BLaER1 (cell line): ENCODE data around the gene BTBD9.

Experiments
- H3K27ac ChIP-seq: shearing (Covaris generic); formaldehyde crosslinking; 2 replicates; pipeline ENCODE4 v1.8.1; 2022
- H3K27me3 ChIP-seq: shearing (Covaris generic); formaldehyde crosslinking; 2 replicates; pipeline ENCODE4 v1.8.1; 2022
- H3K36me3 ChIP-seq: shearing (Covaris generic); formaldehyde crosslinking; 2 replicates; pipeline ENCODE4 v1.8.1; 2022
- H3K4me1 ChIP-seq: shearing (Covaris generic); formaldehyde crosslinking; 2 replicates; pipeline ENCODE4 v1.8.1; 2022
- H3K4me2 ChIP-seq: shearing (Covaris generic); formaldehyde crosslinking; 2 replicates; pipeline ENCODE4 v1.8.1; 2022
- H3K4me3 ChIP-seq: shearing (Covaris generic); formaldehyde crosslinking; 2 replicates; pipeline ENCODE4 v1.8.1; 2022
- H3K9ac ChIP-seq: shearing (Covaris generic); formaldehyde crosslinking; 2 replicates; pipeline ENCODE4 v1.8.1; 2022
- H3K9me3 ChIP-seq: shearing (Covaris generic); formaldehyde crosslinking; 2 replicates; pipeline ENCODE4 v1.8.1; 2022
- H4K20me1 ChIP-seq: shearing (Covaris generic); formaldehyde crosslinking; 2 replicates; pipeline ENCODE4 v1.8.1; 2022
- Cebpa-rat ChIP-seq: shearing (Covaris generic); IDR thresholded peaks from 2 replicates; pipeline ENCODE4 v1.8.1; 2022

BTBD9 gene

DNA sequence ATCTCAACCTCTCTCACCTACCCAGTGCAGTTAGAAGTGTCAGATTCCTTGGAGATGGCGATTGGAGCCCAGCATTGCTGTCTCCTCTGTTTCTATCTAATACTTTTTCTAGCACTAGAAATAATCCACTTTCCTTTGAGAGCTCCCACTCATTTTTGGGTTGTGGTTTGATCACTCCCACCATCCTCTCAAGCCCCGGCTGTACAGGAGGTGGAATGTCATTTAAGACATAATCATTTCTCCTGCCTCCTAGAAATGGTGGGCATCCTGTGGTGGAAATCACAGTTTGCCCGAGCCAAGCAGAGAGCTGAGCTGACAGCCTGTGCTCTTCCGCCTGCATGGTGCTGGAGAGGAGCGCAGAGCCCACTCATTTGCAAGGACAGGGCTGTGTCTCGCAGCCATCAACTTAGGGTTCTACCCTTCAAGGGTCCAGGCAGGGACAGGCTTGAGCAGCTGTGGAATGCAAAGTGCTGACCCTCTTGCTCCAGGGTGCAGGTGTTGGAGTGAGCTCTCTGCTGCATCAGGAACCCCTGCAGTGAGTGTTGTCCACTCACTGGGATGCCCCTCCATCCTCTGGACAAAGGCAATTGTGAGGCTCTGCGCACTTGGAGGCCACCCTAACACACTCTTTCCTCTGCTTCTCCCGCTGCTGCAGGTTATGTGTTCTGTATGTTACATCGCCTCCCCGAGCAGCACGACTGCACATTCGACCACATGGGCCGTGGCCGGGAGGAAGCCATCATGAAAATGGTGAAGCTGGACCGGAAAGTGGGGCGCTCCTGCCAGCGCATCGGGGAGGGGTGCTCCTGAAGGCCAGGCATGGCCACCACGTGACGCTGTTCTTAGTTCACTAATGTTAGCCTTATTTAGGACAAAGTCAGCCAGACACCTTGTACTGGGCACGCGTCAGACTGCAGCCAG lies 487.9 kb downstream of the BTBD9 start:
- no peak overlapping the region for H3K27ac ChIP-seq
- peaks cover 84% of the 10 kb centered on the region for H4K20me1 ChIP-seq

DNA sequence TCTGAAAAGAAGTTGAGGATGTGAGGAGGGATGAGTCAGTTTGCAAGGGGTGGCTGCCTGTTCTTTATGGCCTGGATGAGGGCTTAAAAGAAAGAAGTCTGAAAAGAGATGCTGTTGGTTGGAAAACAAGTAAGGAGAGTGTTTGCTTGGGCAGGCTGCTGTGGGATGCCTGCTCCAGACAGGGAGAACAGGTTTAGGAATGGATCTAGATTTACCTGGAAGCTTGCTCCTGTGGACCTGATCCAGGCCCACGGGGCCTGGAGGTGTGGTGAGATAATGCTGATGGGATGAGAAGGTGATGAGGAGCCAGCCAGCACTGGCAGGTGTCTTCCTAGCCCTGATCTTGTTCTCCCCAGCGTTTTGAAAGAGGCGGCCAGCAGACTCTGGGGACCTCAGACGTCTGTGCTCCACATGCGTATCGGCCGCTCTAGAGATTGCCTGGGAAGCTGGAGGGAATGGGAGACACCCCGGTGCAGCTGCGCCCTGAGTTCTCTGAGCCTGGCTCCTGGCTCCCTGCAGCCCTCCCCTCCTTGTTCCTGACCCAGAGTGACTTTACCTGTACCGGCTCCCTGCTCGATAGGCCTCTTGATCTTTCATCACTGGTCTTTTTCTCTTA lies 488.9 kb downstream of the BTBD9 start:
- peaks cover 41% of the 10 kb centered on the region for H3K4me1 ChIP-seq
- no peaks in the 10 kb centered on the region for H3K27me3 ChIP-seq
- no peak overlapping the region for H3K4me3 ChIP-seq
- H3K9me3 ChIP-seq: no peaks in the 10 kb centered on the region
- TF ChIP-seq Cebpa-rat: no peak
- H3K27ac ChIP-seq: no peak overlapping the region
- H3K4me2 ChIP-seq: no peak overlapping the region
- peaks cover 95% of the 10 kb centered on the region for H4K20me1 ChIP-seq
- H3K9ac ChIP-seq: no peak overlapping the region
- peaks cover 56% of the 10 kb centered on the region for H3K36me3 ChIP-seq

More for the DNA sequence above, 487.9 kb downstream of the BTBD9 start:
- peaks cover 48% of the 10 kb centered on the region for H3K36me3 ChIP-seq
- no peak overlapping the region for H3K9ac ChIP-seq
- H3K27me3 ChIP-seq: no peaks in the 10 kb centered on the region
- H3K4me2 ChIP-seq: no peak overlapping the region
- H3K9me3 ChIP-seq: no peaks in the 10 kb centered on the region
- H3K4me3 ChIP-seq: no peak overlapping the region
- H3K4me1 ChIP-seq: peaks cover 42% of the 10 kb centered on the region
- TF ChIP-seq Cebpa-rat: no peak

DNA sequence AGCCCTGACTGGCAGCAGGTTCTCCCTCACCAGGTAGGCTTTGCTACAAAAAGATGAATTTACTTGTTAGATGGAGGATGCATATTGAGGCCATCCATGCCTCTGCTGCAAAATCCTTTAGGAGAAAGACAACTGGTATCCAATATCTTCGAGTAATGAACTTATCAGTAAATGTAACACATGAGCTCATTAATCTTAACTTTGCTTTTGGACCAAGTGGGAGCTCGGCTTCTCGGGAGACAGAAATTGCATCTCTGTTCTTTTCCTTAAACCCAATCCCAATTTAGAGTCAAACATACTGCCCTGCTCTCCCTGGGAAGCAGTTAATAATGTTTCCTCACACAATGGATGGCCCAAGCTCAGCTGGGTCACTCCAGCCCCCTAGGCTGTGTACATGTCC lies 489.7 kb downstream of the BTBD9 start:
- TF ChIP-seq Cebpa-rat: no peak
- H3K4me1 ChIP-seq: peaks cover 34% of the 10 kb centered on the region
- H4K20me1 ChIP-seq: peaks cover 96% of the 10 kb centered on the region
- peaks cover 63% of the 10 kb centered on the region for H3K36me3 ChIP-seq
- H3K9me3 ChIP-seq: no peaks in the 10 kb centered on the region
- no peak overlapping the region for H3K9ac ChIP-seq
- no peak overlapping the region for H3K4me2 ChIP-seq
- H3K27me3 ChIP-seq: no peaks in the 10 kb centered on the region
- no peak overlapping the region for H3K27ac ChIP-seq
- H3K4me3 ChIP-seq: no peak overlapping the region

DNA sequence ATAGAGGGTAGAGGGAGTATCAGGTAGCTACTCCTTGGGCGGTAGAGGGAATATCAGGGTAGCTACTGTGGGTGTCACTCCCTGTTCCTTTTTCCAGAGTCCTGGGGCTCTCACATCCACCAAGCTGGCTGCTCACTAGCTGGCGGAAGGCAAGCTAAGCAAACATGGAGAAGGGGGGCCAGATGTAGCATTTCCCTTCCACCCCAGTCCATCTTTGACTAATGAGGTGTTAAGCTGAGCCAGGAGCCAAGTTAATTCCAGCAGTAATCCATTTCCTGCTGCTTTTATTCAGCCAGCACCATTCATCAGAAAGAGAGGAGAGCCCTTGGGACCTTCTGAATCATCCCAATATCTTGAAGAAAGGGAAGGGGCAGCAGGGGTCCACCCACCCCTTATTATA lies 490.2 kb downstream of the BTBD9 start:
- TF ChIP-seq Cebpa-rat: no peak
- no peaks in the 10 kb centered on the region for H3K27me3 ChIP-seq
- H3K4me1 ChIP-seq: peaks cover 29% of the 10 kb centered on the region
- H3K9ac ChIP-seq: no peak overlapping the region
- H4K20me1 ChIP-seq: peaks cover 96% of the 10 kb centered on the region
- H3K36me3 ChIP-seq: peaks cover 66% of the 10 kb centered on the region
- no peak overlapping the region for H3K4me3 ChIP-seq
- no peak overlapping the region for H3K27ac ChIP-seq
- no peaks in the 10 kb centered on the region for H3K9me3 ChIP-seq
- H3K4me2 ChIP-seq: no peak overlapping the region

DNA sequence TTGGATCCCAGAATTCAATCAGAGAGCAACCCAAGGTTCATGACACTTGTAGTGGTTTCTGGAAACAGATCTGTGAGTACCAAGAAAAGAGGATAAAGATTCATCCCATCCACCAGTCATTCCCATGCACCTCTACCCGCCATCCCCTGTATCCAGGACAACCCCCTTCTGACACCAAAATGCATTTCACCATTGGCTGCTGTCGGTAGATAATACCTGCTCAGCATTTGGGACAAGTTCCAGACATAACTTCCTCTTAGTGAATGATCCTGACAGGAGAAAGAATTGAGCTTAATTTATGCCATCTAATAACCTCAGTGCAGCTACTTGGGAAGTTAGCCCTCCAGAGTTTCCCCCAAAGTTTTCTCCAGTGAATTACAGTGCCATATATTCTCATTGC lies 491.1 kb downstream of the BTBD9 start:
- Histone ChIP-seq H3K4me1 (peaks cover 20% of the 10 kb centered on the region), H3K9ac (no peak overlapping the region), H3K9me3 (no peaks in the 10 kb centered on the region), H3K4me2 (no peak overlapping the region), H3K4me3 (no peak overlapping the region), H3K27ac (no peak overlapping the region), H3K36me3 (peaks cover 69% of the 10 kb centered on the region), H3K27me3 (no peaks in the 10 kb centered on the region), H4K20me1 (peaks cover 100% of the 10 kb centered on the region)
- TF ChIP-seq Cebpa-rat: no peak

DNA sequence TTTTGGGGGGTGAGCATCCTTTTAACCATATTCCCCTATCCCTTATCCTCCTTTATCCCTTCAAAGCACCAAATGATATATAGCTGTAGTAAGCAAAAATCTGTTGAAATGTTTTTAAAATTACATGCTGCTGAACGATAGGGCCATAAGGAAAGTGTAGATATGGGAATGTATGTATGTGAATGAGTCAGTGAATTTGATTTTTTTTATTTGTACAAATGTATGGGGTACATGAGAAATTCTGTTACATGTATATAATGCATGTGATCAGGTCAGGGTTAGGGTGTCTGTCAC lies 493.0 kb downstream of the BTBD9 start:
- H3K9ac ChIP-seq: no peak overlapping the region
- H4K20me1 ChIP-seq: peaks cover 100% of the 10 kb centered on the region
- H3K4me3 ChIP-seq: no peak overlapping the region
- no peaks in the 10 kb centered on the region for H3K9me3 ChIP-seq
- H3K27me3 ChIP-seq: no peaks in the 10 kb centered on the region
- TF ChIP-seq Cebpa-rat: no peak
- H3K4me2 ChIP-seq: no peak overlapping the region
- H3K27ac ChIP-seq: no peak overlapping the region
- peaks cover 70% of the 10 kb centered on the region for H3K36me3 ChIP-seq
- H3K4me1 ChIP-seq: 0 out of 2 replicates have a peak, but pooled peaks cover under 1% of the 10 kb centered on the region

DNA sequence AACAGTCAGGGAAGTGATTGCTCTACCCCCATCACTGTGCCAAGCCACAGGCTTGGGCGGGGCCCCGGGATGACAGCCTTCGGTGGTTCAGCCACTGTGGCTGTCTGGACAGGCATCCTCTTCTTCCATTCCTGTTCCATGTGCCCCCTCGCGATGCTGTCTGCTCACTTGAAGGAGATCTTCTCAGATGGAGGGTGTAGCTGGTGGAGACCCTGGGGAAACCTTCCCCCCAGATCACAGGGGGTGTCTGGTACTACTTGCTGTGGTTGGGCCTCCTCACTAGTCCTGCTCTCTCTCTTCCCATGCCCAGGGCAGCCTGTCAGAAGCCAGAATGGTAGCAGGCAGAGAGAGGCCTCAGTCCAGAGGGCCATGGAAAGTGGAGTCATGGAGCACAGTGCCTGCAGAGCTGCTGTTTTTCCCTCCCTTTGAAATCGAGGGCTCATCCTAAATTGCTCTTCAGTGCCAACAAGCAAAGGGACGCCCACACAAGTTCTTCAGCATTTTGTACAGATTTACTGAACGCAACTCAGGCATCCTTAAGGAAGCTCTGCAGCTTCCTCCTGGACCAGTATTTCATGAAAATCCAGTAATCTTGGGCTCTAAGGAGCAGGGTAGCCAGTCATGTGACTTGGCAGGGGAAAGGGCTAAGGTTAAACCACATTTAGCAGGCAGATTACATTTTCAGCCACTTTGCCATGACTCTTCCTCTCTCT lies 493.6 kb downstream of the BTBD9 start:
- no peak overlapping the region for H3K4me2 ChIP-seq
- no peak overlapping the region for H3K27ac ChIP-seq
- H3K9ac ChIP-seq: no peak overlapping the region
- H4K20me1 ChIP-seq: peaks cover 100% of the 10 kb centered on the region
- no peaks in the 10 kb centered on the region for H3K4me1 ChIP-seq
- H3K27me3 ChIP-seq: no peaks in the 10 kb centered on the region
- no peak overlapping the region for H3K4me3 ChIP-seq
- peaks cover 70% of the 10 kb centered on the region for H3K36me3 ChIP-seq
- no peak for TF ChIP-seq Cebpa-rat
- no peaks in the 10 kb centered on the region for H3K9me3 ChIP-seq

DNA sequence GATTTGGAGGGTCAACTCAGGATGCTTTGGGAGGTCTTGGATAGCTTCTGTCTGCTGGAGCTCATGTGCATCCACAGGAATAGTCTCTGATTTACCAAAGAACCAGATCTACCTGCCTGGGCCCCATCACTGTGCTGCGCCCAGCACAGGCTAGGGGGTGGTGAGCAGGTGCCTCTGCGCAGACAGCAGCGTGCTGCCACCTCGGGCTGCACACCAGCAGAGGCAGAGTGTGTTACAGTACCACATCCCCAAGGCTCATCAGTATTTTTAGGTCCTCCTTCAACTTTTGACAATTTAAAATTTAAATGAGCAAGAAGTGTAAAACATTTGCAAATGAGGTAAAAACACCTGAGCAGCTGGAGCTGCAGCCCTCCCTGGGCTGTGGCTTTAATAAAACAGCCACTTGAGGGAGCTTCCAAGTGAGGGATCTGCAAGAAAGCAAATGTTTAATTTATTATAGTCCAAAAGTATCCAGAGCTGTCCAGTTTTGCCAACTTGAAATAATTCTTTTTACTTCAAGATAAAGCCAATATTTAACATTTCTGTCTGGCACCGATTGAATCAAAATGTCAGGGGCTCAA lies 495.3 kb downstream of the BTBD9 start:
- Histone ChIP-seq H3K4me3 (no peak overlapping the region), H3K9me3 (no peaks in the 10 kb centered on the region), H3K4me1 (peaks cover 2% of the 10 kb centered on the region; the same call in 1 of the 2 replicates), H3K27ac (no peak overlapping the region), H3K36me3 (peaks cover 66% of the 10 kb centered on the region), H3K9ac (no peak overlapping the region), H4K20me1 (peaks cover 97% of the 10 kb centered on the region), H3K4me2 (no peak overlapping the region), H3K27me3 (no peaks in the 10 kb centered on the region)
- TF ChIP-seq Cebpa-rat: no peak

DNA sequence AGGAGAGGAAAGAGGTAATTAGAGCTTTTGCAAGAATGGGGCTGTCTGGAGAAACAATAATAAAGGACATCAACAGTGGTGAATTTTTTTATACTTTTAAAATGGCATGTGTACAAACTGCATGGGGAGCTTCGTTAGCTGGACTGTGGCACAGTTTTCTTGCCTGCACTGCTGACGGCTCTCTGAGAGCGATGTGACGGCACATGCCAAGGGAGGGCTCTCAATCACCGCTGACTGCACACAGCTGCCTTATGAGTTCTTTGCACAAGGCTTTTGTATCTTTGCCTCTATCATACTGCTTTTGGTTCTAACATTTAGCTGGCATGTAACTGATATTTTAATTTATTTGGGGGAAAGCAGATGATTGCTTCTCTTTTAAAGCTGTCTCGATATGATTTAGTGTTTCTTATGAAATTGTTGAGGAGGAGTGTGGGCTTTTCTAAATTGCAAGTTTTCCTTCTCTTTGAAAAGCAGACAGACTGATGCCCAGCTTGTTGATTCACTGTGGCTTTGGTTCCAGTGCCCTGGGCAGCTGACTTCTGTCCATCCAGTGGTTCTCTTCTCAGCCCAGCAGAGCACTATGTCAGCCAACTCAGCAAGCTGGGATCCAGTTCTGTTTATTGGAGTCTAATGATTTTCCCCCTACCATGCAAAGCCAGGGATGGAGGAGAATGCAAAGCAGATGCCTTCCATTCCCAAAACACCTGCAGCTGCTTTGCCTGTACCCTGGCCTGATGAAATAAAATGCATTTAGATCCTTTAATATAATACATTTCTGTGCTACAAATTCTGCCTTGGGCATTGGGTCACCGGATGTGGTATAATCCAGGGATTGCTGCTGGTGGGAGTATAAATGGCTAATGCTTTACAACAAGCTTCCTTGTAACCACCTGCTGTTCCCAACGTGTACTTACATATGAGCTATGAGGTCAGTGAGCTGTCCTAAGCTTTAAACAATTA lies 496.3 kb downstream of the BTBD9 start:
- peaks cover 65% of the 10 kb centered on the region for H3K36me3 ChIP-seq
- TF ChIP-seq Cebpa-rat: no peak
- no peak overlapping the region for H3K27ac ChIP-seq
- peaks cover 12% of the 10 kb centered on the region for H3K4me1 ChIP-seq
- no peaks in the 10 kb centered on the region for H3K27me3 ChIP-seq
- no peak overlapping the region for H3K4me3 ChIP-seq
- H4K20me1 ChIP-seq: peaks cover 97% of the 10 kb centered on the region
- H3K4me2 ChIP-seq: no peak overlapping the region
- H3K9me3 ChIP-seq: no peaks in the 10 kb centered on the region
- no peak overlapping the region for H3K9ac ChIP-seq
